ENCODE results near the gene NAPSA. TPM values are rescaled to one million over a fixed set of nuclear protein-coding genes. Genes with fewer than 3 reads are reported as not detected.
A peak's percentile ranks its signal among the peaks of the same experiment; 100 is the strongest.

NAPSA gene
- total and polyA plus RNA-seq, 2 donors: 0.94 to 6.4 TPM

- Histone ChIP-seq H3K4me1 (ENCODE audit: control insufficient read depth in 2 of 2, insufficient read depth in 2 of 2, low read length in 2 of 2) (peaks cover 12 to 28% of the 10 kb centered on the region in 2 donors), H3K36me3 (ENCODE audit: control insufficient read depth in 2 of 2, insufficient read depth in 2 of 2, low read length in 1 of 2) (no peaks in the 10 kb centered on the region), H3K9me3 (ENCODE audit: control insufficient read depth in 2 of 2, insufficient read depth in 1 of 2, low read length in 1 of 2) (no peaks in the 10 kb centered on the region), H3K27me3 (ENCODE audit: control insufficient read depth in 2 of 2, insufficient read depth in 1 of 2, low read length in 1 of 2) (no peaks in the 10 kb centered on the region), H3K27ac (ENCODE audit: low read depth in 1 of 2, low read length in 1 of 2) (peak overlapping the region; percentile 70 to 84), H3K4me3 (ENCODE audit: low read length in 2 of 2) (peak overlapping the region; percentile 70 to 82)
- 4% methylated on average over 34 of the region's 34 CpGs for WGBS
- DNase-seq (ENCODE audit: low read depth in 6 of 9, low spot score in 9 of 9): peak; percentile 59 to 88 (median 76)
Measured at GRCh38 chr19:50368649-50369570, 3.5 kb upstream of the NAPSA start.

DNA sequence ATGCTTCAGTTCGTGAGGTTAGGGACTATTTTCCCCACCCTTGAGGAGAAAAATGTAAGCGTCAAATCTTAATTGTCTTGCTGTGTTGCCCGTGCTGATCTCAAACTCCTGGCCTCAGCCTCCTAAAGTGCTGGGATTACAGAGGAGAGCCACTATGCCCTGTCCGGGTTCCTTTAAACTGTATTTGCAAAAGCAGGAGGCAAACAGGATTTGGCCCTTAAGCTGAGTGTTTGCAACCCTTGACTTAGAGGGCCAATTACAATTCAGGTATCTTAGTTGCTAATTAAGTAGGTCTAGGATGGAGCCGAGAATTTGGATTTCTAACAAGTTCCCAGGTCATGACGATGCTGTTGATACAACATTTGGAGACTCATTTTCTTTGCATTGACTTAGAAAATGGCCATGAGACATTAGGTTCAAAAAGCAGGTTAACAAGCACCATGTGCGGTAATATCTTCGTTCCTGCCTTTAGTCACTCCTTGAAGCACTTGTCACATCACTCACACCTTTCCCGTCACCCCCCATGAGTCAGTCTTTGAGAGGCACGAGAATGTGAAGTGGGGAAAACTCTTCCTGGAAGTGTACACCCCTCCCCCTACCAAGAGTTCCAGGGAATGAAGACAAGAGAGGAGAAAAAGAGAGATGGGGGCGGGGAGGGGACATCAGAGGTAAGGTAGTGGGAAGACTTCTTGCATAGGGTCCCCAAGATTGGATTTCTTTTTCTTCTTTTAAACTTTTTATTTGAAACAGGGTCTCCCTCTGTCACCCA is 2.6 kb downstream of the NAPSA start:
- Histone ChIP-seq H3K27ac (ENCODE audit: low read depth in 1 of 2, low read length in 1 of 2) (no peak overlapping the region), H3K4me3 (ENCODE audit: low read length in 2 of 2) (no peak overlapping the region), H3K4me1 (ENCODE audit: control insufficient read depth in 2 of 2, insufficient read depth in 2 of 2, low read length in 2 of 2) (peaks cover 2 to 26% of the 10 kb centered on the region in 2 donors), H3K9me3 (ENCODE audit: control insufficient read depth in 2 of 2, insufficient read depth in 1 of 2, low read length in 1 of 2) (peaks cover 0 to 12% of the 10 kb centered on the region in 2 donors), H3K27me3 (ENCODE audit: control insufficient read depth in 2 of 2, insufficient read depth in 1 of 2, low read length in 1 of 2) (peaks cover 0 to 8% of the 10 kb centered on the region in 2 donors), H3K36me3 (ENCODE audit: control insufficient read depth in 2 of 2, insufficient read depth in 2 of 2, low read length in 1 of 2) (no peaks in the 10 kb centered on the region)
- DNase-seq (ENCODE audit: low read depth in 6 of 9, low spot score in 9 of 9): no peak
- WGBS: 91% methylated on average over 11 of the region's 11 CpGs

GRCh38 chr19:50362030-50362412 is 3.4 kb downstream of the NAPSA start:
- Histone ChIP-seq H3K4me1 (ENCODE audit: control insufficient read depth in 2 of 2, insufficient read depth in 2 of 2, low read length in 2 of 2) (peaks cover 2 to 26% of the 10 kb centered on the region in 2 donors), H3K4me3 (ENCODE audit: low read length in 2 of 2) (no peak overlapping the region), H3K9me3 (ENCODE audit: control insufficient read depth in 2 of 2, insufficient read depth in 1 of 2, low read length in 1 of 2) (peaks cover 0 to 17% of the 10 kb centered on the region in 2 donors), H3K36me3 (ENCODE audit: control insufficient read depth in 2 of 2, insufficient read depth in 2 of 2, low read length in 1 of 2) (no peaks in the 10 kb centered on the region), H3K27ac (ENCODE audit: low read depth in 1 of 2, low read length in 1 of 2) (no peak overlapping the region), H3K27me3 (ENCODE audit: control insufficient read depth in 2 of 2, insufficient read depth in 1 of 2, low read length in 1 of 2) (peaks cover 0 to 13% of the 10 kb centered on the region in 2 donors)
- no peak for DNase-seq (ENCODE audit: low read depth in 6 of 9, low spot score in 9 of 9)
- WGBS: 96% methylated on average over 7 of the region's 7 CpGs

DNA sequence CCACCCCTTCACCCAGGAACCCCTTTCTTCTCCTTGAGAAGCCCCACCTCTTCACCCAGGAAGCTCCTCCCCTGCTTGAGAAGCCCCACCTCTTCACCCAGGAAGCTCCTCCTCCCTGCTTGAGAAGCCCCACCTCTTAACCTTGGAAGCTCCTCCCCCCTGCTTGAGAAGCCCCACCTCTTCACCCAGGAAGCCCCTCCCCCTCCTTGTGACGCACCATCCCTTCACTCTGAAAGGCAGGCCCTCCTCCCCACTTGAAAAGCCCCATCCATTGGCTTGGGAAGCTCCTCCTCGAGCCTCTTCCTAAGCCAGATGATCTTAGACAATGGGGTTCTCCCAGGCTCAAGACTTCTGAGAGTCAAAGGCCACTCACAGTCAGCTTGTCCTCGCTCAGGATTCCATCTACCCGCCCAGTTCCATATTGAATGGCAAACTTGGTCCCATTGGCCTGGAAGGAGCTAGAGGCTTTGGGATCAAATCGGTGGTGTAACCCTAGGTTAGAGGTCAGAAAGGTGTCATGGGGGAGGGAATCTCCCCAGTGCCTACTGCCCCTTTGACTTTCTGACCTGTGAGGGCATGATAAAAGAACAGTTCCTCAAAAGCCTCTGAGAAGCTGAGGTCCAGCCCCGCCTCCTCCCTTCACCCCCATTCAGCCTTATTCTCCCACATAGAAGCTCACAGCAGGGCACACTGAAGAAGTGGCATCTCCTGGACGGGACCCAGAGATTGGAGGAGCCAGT is 4.0 kb downstream of the NAPSA start:
- no peak for DNase-seq (ENCODE audit: low read depth in 6 of 9, low spot score in 9 of 9)

GRCh38 chr19:50359328-50359818 is 6.1 kb downstream of the NAPSA start:
- DNase-seq (ENCODE audit: low read depth in 6 of 9, low spot score in 9 of 9): no peak
- Histone ChIP-seq H3K27me3 (ENCODE audit: control insufficient read depth in 2 of 2, insufficient read depth in 1 of 2, low read length in 1 of 2) (peaks cover 0 to 13% of the 10 kb centered on the region in 2 donors), H3K9me3 (ENCODE audit: control insufficient read depth in 2 of 2, insufficient read depth in 1 of 2, low read length in 1 of 2) (peaks cover 0 to 17% of the 10 kb centered on the region in 2 donors), H3K4me1 (ENCODE audit: control insufficient read depth in 2 of 2, insufficient read depth in 2 of 2, low read length in 2 of 2) (peaks cover 2 to 11% of the 10 kb centered on the region in 2 donors), H3K27ac (ENCODE audit: low read depth in 1 of 2, low read length in 1 of 2) (no peak overlapping the region), H3K36me3 (ENCODE audit: control insufficient read depth in 2 of 2, insufficient read depth in 2 of 2, low read length in 1 of 2) (no peaks in the 10 kb centered on the region), H3K4me3 (ENCODE audit: low read length in 2 of 2) (no peak overlapping the region)
- WGBS: 96% methylated on average over 11 of the region's 11 CpGs

More for the DNA sequence above, 4.0 kb downstream of the NAPSA start:
- Histone ChIP-seq H3K4me3 (ENCODE audit: low read length in 2 of 2) (no peak overlapping the region), H3K27ac (ENCODE audit: low read depth in 1 of 2, low read length in 1 of 2) (no peak overlapping the region), H3K27me3 (ENCODE audit: control insufficient read depth in 2 of 2, insufficient read depth in 1 of 2, low read length in 1 of 2) (peaks cover 0 to 13% of the 10 kb centered on the region in 2 donors), H3K36me3 (ENCODE audit: control insufficient read depth in 2 of 2, insufficient read depth in 2 of 2, low read length in 1 of 2) (no peaks in the 10 kb centered on the region), H3K4me1 (ENCODE audit: control insufficient read depth in 2 of 2, insufficient read depth in 2 of 2, low read length in 2 of 2) (peaks cover 2 to 26% of the 10 kb centered on the region in 2 donors), H3K9me3 (ENCODE audit: control insufficient read depth in 2 of 2, insufficient read depth in 1 of 2, low read length in 1 of 2) (peaks cover 0 to 17% of the 10 kb centered on the region in 2 donors)
- WGBS: 94% methylated on average over 7 of the region's 7 CpGs

GRCh38 chr19:50358483-50359327 is 6.7 kb downstream of the NAPSA start:
- H3K27ac ChIP-seq (ENCODE audit: low read depth in 1 of 2, low read length in 1 of 2): peak overlapping the region; percentile 93 to 94
- peaks cover 2 to 7% of the 10 kb centered on the region in 2 donors for H3K4me1 ChIP-seq (ENCODE audit: control insufficient read depth in 2 of 2, insufficient read depth in 2 of 2, low read length in 2 of 2)
- peak overlapping the region; percentile 57 to 65 for H3K4me3 ChIP-seq (ENCODE audit: low read length in 2 of 2)
- no peaks in the 10 kb centered on the region for H3K36me3 ChIP-seq (ENCODE audit: control insufficient read depth in 2 of 2, insufficient read depth in 2 of 2, low read length in 1 of 2)
- DNase-seq (ENCODE audit: low read depth in 6 of 9, low spot score in 9 of 9): peak; percentile 34 to 82 (median 53)
- peaks cover 0 to 17% of the 10 kb centered on the region in 2 donors for H3K9me3 ChIP-seq (ENCODE audit: control insufficient read depth in 2 of 2, insufficient read depth in 1 of 2, low read length in 1 of 2)
- H3K27me3 ChIP-seq (ENCODE audit: control insufficient read depth in 2 of 2, insufficient read depth in 1 of 2, low read length in 1 of 2): peaks cover 0 to 13% of the 10 kb centered on the region in 2 donors
- WGBS: 33% methylated on average over 54 of the region's 54 CpGs

DNA sequence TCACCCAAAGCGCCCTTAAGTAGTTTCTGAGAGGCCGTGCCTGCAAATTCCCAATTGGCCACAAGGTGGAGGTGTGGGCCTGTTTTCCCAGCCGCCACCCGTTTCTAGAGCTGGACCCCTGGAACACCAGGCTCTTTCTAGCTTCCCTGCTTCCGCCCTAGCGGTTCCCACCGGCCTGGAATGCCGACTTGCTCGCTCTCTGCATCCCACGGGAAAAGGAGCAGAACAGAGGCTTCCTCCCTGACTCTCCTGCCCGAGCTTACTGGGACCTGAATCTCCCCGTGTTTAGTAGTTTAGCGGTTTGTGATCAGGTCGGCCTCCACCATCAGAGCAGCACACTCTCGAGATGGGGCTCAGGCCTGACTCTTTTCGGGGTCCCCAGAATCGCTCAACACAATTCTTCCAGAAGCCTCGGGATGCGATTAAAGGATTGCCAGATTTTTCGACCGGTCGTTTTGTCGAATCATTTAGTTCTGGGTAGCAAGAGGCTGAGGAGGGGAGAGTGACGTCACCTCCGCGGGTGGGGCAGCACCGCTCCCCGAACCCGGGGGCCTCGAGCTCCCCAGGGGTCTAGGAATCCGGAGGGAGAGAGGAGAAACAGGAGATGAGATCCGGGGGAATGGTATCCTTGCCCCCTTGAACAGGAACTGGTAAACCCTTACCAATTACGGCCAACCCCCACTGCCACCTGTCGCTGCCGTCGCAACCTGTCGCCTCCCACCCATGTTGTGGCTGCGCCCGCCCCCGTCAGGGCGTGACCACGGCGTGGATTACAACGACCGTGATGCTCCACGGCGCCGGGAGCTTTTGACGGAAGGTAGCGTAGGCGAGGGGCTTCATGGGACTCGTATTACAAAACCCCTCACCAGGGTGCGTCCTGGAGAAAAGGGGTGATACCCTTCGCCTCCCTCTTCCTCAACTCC is 8.0 kb downstream of the NAPSA start:
- DNase-seq (ENCODE audit: low read depth in 6 of 9, low spot score in 9 of 9): peak; percentile 33 to 91 (median 67)
- H3K27ac ChIP-seq (ENCODE audit: low read depth in 1 of 2, low read length in 1 of 2): peak overlapping the region; percentile 93 to 94
- H3K36me3 ChIP-seq (ENCODE audit: control insufficient read depth in 2 of 2, insufficient read depth in 2 of 2, low read length in 1 of 2): no peaks in the 10 kb centered on the region
- peak overlapping the region; percentile 57 to 65 for H3K4me3 ChIP-seq (ENCODE audit: low read length in 2 of 2)
- H3K4me1 ChIP-seq (ENCODE audit: control insufficient read depth in 2 of 2, insufficient read depth in 2 of 2, low read length in 2 of 2): peaks cover 2 to 5% of the 10 kb centered on the region in 2 donors
- H3K27me3 ChIP-seq (ENCODE audit: control insufficient read depth in 2 of 2, insufficient read depth in 1 of 2, low read length in 1 of 2): peaks cover 0 to 13% of the 10 kb centered on the region in 2 donors
- H3K9me3 ChIP-seq (ENCODE audit: control insufficient read depth in 2 of 2, insufficient read depth in 1 of 2, low read length in 1 of 2): peaks cover 0 to 17% of the 10 kb centered on the region in 2 donors
- WGBS: 5% methylated on average over 54 of the region's 54 CpGs
